HG02763 (cell line): ENCODE results near the gene LRRN2.
"Not testable (repeated sequence)": the region's sequence is repeated elsewhere in the genome, so short reads cannot be mapped to it uniquely, and the experiment has no call there.

ENCODE experiments used
- ATAC-seq: cut with Tn5 transposase; IDR thresholded peaks from one replicate; pipeline ENCODE4 v1.9.1; 2021; ENCODE audit warnings: mild to moderate bottlenecking, moderate library complexity; ENCODE audit not compliant: unreplicated experiment

Gene LRRN2

DNA sequence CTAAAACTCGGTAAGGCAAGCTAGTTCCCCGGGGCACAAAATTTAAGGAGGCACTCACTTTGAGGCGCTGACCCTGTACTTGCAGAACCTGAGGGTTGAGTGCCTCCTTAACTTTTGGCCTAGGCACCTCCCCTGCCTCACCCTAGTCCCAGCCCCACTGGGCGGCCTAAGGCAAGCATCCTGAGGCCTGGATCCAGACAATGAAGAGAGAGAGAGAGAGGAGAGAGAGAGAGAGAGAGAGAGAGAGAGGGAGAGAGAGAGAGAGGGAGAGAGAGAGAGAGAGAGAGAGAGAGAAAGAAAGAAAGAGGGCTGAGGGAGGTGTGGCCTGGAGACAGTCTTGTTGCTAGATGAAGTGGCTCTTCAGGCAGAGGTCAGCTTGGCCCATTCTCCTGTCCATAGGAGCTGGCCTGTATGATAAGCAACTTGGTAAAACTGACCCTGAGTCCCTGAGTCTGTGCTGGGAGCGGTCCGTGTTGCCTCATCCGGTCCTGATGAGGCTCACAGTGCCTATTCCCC, 7.4 kb upstream of the LRRN2 start:
- ATAC-seq: no peak

DNA sequence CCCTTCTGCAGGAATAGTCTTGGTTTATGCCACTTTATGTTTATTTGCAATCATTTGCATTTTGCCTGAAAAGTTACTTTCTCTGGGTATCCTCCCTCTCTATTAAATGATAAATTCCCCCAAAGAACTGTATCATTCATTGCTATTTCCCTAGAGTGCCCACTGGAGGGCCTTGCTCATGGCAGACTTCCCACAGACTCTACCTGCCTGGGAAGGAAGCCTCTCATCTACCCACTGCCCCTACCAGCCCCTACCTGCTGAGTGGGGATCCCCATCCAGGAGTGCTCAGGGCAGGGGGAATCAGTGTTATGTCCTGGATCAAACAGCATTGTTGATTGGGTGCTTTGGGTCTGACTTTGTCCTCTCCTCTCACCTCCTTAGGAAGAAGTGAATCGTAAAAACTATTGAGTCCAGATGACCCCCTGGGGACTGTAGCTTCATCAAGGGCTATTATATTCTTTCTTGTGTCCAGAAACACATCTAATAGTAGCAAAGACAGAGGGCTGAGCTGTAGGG, 6.8 kb upstream of the LRRN2 start:
- ATAC-seq: no peak

DNA sequence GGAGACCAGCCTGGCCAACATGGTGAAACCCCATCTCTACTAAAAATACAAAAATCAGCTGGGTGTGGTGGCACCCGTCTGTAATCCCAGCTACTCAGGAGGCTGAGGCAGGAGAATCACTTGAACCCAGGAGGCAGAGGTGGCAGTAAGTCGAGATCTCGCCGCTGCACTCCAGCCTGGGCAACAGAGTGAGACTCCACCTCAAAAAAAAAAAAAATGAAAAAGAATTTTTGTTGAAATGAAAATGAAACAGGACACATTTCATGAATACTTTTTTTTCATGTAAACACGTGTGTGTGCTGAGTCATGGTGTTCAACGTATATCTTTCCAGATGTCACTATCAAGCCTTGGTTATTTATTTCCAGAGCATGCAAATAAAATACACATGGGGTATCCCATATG, 5.8 kb upstream of the LRRN2 start:
- ATAC-seq: not testable (repeated sequence)

DNA sequence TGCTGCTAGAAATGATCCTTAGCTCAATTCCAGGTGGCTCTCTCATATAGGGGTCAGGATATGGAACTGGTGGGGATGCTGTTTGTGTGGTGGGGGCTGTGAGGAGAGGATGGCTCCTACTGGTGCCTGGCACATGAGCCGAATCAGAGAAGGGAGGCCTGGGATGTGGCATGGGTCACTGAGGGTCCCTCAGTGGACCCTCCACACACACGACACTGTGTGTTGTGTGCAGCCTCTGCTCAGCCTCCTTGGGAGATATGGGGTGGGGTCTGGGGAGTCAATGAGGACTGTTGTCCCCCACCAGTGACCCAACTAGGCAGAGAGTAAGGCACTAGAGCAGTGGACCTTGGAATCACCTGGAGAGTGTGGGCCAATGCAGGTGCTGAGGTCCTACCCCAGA, 3.2 kb upstream of the LRRN2 start:
- no peak for ATAC-seq

DNA sequence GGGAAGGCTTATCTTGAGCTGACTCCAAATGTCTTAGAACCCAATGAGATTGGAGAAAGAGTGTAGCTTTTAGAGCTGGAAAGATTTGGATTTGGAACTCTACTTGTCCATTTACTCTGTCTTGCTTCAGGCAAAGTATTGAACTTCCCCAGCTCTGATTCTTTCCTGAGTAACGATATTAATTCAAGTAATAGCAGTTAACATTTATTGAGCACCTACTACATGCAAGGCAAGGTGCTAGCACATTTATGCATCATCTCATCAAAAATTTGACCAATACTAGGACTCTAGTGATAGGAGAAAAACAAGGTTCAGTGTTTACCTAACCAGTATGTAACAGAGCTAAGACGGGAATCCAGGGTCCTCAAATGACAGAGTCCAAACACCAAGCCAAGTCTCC, 2.5 kb upstream of the LRRN2 start:
- ATAC-seq: no peak

DNA sequence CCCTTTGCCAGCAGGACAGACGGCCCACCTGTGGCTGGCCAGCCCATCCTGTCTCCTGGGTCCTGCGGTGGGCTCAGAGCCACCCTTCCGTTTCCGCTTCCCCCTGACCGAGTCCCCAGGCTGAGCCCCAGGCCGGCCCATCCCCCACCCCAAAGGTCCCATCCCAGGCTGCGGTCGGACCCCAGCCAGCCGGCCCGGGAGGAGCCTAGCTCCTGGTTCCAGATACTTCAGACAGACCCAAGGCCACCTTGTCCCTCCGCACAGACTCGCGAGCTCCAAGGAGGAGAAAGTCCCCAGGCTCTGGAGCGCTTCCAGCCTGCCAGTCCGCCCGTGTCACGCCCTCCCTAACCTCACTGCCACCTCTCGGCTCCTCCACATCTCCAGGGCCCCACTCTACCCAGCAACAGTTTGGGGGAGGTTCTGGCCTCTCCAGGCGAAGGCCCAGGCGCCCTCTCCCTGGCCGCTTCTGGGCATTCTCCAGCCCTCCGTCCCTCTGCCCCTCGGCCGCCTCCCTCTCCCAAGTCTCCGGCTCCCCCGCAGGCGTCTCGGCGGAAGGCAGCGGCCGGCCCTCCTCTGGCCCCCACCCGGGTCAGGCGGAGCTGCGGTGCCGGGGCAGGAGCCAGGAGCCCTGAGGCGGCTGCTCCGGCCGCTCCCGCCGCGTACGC, 835 bp downstream of the LRRN2 start:
- ATAC-seq: no peak

DNA sequence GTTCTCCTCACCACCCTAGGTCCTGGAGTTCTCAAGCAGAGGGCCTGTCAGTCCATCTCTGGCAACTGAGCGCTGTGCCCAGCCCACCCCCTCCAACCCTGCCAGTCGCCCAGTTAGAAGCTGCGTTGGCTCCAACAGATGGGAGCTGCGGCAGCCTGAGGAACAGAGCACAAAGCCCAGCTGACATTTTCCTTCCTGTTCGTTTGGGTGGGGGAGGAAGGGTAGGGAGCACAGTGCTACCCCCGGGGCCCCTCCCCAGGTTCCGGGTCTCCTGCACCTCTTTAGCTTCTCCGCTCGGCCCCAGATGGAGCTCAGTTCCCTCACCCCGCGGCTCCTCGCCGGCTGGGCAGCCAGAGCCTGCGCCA, 1.4 kb downstream of the LRRN2 start:
- ATAC-seq: no peak

DNA sequence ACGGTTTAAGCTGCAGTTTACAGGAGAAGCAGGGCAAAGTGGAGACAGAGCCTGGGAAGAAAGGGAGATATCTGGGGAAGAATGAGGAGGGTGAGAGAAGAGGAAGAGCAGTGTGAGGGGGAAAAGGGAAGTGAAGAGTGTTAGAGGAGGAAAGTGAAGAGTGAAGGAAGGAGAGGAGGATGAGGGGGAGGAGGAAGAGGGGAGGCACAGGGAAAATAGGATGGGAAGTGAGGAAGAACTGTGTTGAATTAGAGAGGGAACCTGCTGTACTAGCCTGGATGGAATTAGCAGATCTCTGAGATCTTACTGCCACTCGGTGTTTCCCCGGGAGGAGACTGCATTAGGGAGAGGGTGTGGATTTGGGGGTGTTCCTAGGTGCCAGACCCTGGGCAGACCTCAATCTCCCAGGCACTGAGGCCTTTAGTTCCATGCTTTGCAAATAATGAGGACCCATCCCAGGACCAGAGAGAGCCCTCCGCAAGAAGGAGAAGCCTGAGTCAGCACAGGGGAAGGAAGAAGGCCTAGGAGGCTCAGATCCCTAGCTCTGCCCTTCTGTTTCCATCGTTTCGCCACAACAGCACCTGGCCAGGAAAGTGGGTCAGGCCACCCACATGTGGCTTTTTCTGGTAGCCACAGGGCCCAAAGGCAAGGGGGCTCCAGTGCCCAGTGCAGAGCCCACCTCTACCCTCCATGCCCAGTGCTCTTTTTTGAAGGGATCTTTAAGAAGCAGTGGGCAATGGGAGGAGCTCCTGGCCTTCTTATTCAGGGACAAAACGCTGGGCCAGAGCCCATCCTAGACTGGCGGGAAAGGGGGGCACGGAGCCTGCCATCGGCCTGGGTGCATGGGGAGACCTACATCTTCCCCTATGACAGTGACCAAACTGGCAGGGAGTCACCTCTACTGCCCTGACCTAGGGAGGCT, 2.0 kb downstream of the LRRN2 start:
- ATAC-seq: no peak

DNA sequence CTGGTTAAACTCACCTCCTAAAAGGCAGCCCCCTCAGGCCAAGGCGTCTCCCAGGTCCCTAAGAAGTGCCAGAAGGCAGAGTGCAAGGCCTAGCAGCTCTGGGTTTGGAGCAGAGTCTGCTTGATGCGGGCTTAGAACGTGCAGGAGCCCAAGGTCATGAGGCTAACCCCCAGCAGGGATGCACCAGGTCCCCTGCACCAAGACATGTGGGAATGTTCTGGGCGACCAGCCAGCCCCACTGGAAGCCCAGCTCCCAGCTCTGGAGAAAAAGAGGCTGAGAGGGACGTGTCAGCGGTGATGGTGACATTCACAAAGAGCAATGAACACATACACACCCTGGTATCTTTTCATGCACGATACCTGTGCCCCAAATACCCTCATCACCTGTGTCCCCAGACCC, 5.1 kb downstream of the LRRN2 start:
- no peak for ATAC-seq

DNA sequence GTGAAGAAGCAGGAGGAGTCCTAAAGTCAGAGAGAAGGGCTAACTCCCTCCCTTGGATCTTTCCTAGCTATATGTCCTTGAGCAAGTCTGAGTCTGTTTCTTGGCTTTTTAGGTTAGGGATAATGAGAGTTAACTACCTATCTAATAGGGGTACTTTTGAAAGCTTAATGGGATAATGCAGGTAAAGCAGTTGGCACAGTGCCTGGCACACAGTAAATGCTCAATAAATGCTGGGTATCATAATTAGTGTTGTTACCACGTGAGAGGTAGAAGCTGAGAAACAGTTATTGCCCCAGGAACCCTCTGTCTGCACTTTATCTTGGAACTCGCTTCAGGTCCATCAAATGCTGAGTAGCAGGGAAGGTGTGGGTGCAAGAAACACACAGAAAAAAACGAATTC, 5.5 kb downstream of the LRRN2 start:
- no peak for ATAC-seq

DNA sequence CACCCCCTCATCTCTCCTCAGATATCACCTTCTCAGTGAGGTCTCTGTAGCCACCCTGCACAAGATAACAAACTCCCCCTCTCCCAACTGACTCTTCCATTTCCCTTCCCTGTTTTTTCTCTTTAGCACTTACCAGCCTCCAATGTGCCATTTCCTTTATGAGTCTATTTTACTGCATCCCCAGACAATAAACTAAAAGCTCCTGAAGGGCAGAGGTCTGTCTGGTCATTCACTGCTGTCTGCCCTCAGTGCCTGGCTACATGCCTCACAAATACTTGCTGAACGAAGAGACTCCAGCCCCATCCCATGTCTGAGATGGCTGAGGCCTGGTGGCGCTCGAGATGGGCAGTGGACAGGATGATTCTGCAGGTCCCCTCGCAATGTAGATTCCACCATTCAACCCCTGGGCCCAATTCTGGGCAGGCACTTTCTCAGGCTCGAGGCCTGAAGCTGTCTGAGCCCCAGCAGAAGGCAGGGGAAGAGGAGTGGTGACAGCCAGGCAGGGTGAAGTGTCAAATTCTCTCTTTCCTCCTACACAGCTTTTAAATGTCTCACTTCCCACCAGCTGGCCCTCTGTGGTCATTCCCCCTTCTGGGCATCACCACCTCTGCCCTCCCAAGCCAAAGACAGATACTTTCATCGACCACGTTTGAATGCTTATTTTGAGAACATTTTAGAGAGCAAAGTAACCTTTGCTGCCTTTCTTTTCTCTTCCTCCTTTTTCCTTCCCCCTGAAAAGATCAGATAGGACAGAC, 6.6 kb downstream of the LRRN2 start:
- no peak for ATAC-seq

DNA sequence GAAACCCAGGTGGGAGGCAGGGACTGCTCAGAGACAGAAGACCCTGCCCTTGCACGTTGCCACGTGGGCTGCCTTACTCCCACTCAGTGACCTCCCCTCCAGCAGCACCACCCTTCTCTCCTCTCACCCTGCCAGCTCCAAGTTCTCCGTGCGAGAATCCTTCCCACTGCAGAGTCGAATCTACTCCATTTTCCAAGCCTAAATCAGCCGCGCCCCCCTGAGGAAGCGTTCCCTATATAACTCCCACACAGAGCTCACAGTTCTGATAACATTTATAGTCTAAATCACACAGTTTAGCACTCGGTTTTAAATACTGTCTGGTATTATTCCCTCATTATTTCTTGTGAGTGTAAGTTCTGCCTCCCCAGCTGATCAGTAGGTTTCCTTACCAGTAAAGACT, 7.7 kb downstream of the LRRN2 start:
- ATAC-seq: no peak

DNA sequence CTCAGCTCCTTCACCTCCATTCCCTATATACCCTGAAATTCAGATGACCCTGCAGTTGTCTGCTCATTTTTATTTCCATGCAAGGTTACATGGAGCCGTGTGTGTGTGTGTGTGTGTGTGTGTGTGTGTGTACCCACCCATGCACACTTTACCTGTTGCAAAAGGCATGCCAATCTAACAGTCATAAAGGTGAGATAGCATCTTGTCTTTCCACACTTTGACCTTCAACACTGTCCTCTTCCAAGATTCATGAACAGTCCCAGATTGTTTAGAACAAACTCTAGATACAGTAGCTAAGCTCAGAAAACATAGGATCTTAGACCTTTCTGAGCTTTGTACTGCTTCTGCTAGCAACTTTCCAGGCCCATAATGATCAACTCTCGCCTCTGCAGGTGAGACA, 9.5 kb downstream of the LRRN2 start:
- ATAC-seq: no peak

DNA sequence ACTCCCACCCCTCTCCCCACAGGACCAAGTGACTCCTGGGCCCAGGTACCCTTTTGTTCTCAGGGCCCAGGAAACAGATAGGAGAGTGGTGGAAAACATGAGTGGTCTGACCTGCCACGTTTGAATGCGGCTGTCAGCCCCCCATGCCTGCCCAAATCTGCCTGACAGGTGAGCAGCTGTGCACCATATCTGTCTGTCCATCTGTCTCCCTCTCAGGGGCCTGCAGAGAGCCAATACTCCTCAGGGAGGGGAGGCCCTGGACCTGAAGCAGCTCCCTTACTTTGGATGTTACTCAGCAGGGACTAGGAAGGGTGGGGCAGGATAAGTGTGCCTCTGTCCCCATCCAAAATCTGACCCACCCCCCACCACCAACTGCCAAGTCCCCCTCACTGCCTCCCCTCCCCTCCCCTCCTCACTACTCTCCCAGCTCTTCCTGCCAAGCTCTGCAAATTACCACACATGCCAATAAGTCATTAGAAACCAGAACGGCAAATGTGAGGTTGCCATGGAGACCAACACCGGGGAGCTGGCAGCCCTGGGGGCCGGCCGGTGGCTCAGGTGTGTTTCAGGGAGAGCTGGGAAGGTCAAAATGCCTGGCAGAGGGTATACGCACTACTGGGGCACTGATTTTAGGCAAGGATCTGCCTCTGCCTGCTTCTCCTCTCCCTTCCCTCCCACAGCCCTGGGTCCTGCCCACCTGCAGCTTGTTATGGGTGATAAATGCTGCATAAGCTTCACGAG, 11.5 kb downstream of the LRRN2 start:
- no peak for ATAC-seq

DNA sequence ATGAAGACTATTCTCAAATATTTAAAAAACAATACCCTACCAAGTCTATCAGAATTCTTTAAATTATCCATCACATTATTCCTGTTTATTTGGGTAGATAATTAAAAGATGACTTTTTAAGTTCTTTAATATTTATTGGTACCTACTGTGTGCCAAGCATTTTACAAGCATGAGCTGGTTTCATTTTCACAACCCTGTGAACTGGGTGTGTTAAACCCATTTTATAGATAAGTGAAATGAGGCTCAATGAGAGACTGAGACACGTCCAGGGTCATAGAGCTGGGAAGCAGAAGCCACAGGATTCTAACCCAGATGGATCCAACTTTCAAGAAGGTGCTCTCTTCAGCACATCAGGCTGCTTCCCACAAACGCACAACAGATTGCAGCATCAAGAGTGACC, 12.3 kb downstream of the LRRN2 start:
- no peak for ATAC-seq

DNA sequence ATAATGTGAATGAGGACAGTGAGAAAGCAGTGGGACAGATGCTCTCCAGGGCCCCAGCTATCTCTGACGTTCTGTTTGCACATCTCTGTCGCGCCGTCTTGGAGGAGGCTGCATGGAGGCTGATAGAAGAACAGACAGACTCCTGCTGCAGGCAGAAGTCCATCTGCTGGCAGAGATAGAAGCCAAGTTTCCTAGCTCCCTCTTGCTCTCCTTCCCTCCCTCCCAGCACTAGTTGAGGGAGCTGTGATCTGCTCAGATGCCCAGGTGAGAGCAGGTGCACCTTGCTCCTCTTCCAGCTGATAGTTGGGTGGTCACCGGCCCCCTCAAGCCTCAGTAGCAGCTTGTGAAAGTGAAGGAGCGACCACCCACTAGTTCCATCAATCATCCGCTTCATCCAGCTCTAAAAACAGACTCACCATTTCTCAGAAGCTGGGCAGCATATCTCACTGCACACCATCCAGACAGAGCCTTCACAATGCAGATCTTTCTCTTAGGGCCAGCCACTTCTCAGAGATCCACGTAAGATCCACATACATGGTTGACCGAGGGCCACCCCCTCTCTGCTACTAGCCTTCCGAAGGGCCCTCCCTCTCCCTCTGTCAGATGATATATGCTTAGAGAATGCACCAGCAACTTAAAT, 12.9 kb downstream of the LRRN2 start:
- ATAC-seq: no peak

DNA sequence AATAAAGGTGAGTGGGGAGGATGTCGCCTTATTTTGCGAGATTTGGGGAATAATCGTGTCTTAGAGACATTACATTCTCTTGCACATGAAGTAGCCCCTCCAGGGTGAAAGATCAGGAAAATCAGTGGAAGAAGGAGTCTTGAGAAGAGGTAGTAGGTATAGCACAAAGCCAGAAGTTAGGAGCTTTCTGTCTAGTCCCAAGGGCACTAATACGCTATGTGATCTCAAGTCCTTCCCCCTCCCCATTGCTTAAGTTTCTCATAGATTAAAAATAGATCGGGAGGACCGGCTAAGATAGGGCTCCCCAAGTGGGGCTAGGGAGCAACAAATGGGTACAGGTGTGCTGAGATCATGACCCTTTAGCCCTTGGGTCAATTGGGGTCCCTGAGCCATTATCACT, 13.5 kb downstream of the LRRN2 start:
- no peak for ATAC-seq

DNA sequence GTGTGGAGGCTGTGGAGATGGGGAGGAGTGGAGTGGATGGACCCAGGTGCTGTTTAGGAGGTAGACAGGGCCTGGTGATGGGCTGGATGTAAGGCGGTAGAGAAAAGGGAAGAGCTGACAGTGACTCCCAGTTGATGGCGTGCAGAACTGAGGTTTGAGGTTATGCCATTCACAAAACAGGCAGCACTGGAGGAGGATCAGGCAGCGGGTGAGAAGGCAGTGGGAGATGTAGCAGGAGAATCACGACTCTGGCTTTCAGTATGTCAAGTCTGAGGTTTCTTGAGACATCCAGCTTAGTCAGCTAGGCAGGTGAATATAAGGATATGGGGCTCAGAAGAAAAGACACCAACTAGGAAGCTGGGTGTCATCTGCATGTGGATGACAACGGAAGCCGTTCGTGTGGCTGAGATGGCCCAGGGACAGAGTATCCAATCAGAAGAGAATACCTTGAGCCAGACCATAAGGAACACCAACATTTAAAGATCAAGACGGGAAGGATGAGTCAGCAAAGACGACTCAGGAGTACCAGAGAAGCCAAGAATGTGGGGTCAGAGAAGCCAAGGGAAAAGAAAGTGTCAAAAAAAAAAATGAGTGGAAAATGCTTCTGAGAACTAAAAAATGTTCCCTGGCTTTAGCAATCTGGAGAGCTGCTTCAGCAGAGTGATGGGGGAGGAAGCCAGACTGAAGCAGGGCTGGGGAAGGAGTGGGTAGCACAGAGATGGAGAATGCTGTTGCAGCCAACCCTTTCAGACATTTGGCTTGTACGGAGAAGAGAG, 15.2 kb downstream of the LRRN2 start:
- no peak for ATAC-seq

DNA sequence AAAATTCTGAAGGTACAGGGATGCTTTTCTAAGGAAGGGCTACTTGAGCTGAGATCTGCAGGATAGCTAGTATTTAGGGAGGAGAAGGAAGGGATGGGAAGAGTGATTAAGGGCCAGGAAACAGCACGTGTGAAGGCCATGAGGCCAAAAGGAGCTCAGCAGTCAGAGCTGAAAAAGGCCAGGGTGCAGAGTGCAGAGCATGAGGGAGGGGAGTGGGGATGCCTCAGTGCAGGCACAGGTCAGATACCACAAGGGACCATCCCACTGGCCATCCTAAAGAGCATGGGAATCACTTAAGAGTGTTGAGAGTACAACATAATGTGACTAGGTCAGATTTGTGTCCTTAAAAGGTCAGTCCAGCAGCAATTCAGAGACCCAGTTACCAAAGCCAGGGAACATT, 16.0 kb downstream of the LRRN2 start:
- ATAC-seq: no peak

DNA sequence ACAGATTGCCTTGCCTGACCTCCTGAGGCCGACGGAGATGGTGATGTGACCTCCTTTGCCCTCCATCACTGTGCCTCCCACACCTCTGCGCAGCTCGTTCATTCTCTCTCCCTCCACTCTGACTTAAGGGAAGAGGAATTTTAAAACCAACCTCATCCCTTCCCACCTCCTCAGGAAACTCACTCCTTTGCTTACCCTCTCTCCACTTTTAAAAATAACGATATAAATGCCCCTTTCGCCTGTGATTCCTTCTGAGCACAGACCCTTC, 21.2 kb downstream of the LRRN2 start:
- ATAC-seq: no peak
